ENCODE measurements around the gene NEB. TPM values are rescaled to one million over a fixed set of nuclear protein-coding genes. Genes with fewer than 3 reads are reported as not detected.

Gene NEB
- total RNA-seq, 5 donors from 2014 or later (not counting 1 experiment from before 2014, with no cell fraction given) = 0.91 to 1.4 (median 1.3) TPM

DNA sequence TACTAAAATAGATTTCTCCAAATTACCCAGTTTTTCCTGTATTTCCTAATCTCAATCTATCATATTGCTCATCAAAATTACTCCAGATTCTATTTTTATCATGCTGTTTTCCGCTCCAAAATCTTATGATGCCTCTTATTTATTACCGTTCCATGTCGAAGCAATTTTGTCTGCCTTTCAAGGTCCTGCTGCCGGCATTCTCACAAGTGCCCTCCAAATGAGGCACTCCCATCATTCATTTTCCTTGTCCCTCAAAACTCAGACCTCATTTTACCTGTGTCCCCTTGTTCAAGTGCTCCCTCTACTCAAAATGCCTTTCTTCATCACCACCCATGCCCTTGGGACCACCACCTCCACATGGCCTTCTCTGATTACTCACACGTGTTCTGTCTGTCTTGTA, 13.1 kb downstream of the NEB start:
- Histone ChIP-seq H3K4me1 (ENCODE audit: control insufficient read depth in 1 of 2, extremely low read depth in 1 of 2, insufficient read depth in 2 of 2, low read length in 2 of 2) (no peaks in the 10 kb centered on the region), H3K4me3 (ENCODE audit: control insufficient read depth in 1 of 2, extremely low read depth in 1 of 2, low read length in 1 of 2) (no peak overlapping the region), H3K36me3 (ENCODE audit: control insufficient read depth in 2 of 2, extremely low read depth in 1 of 2, insufficient read depth in 1 of 2, low read length in 1 of 2) (no peaks in the 10 kb centered on the region), H3K27me3 (replicated peaks in 1 of 2; ENCODE audit: control insufficient read depth in 2 of 2, extremely low read depth in 1 of 2, insufficient read depth in 2 of 2, low read length in 1 of 2) (no peaks in the 10 kb centered on the region), H3K9me3 (no peaks in the 10 kb centered on the region), H3K27ac (ENCODE audit: low read length) (no peak overlapping the region)
- POLR2A ChIA-PET = no interaction called here
- Mint-ChIP-seq H3K4me3 (no peak overlapping the region), H3K36me3 (peaks cover 10% of the 10 kb centered on the region), H3K9me3 (peaks cover 0 to 7% (median 3%) of the 10 kb centered on the region in 3 donors), H3K4me1 (no peaks in the 10 kb centered on the region), H3K27ac (no peak overlapping the region), H3K27me3 (peaks cover 0 to 4% of the 10 kb centered on the region in 2 donors)
- no peak for ATAC-seq (replicated peaks in 1 of 4)
- CTCF ChIA-PET = no interaction called here
- no peak for DNase-seq
- 86% methylated on average over 4 of the region's 5 CpGs for WGBS (ENCODE audit: insufficient coverage)

DNA sequence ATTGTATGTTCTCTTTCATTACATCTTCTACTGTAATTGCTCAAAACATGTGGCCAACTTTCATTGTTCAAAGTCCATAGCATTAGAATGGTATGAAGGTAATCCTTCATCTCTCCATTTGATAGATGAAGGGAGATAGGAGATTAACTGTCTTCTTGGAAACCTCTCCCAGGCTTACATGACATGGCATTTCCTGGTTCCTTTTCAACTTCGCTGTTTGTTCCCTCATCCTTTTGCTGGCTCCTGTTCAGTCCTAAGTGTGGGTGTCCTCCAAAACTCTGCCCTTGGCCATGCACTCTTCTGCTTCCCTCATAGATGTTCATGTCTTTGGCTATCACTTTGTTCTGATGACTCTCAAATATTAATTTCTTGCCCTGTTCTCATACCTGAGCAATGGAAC, 13.8 kb downstream of the NEB start:
- H3K4me1 Mint-ChIP-seq = no peaks in the 10 kb centered on the region
- ChIA-PET CTCF (no interaction called here), POLR2A (no interaction called here)
- Histone ChIP-seq H3K4me1 (ENCODE audit: control insufficient read depth in 1 of 2, extremely low read depth in 1 of 2, insufficient read depth in 2 of 2, low read length in 2 of 2) (no peaks in the 10 kb centered on the region), H3K36me3 (ENCODE audit: control insufficient read depth in 2 of 2, extremely low read depth in 1 of 2, insufficient read depth in 1 of 2, low read length in 1 of 2) (no peaks in the 10 kb centered on the region), H3K4me3 (ENCODE audit: control insufficient read depth in 1 of 2, extremely low read depth in 1 of 2, low read length in 1 of 2) (no peak overlapping the region), H3K9me3 (no peaks in the 10 kb centered on the region), H3K27me3 (replicated peaks in 1 of 2; ENCODE audit: control insufficient read depth in 2 of 2, extremely low read depth in 1 of 2, insufficient read depth in 2 of 2, low read length in 1 of 2) (no peaks in the 10 kb centered on the region), H3K27ac (ENCODE audit: low read length) (no peak overlapping the region)
- no peak overlapping the region for H3K27ac Mint-ChIP-seq
- peaks cover 0 to 4% of the 10 kb centered on the region in 2 donors for H3K27me3 Mint-ChIP-seq
- peaks cover 10% of the 10 kb centered on the region for H3K36me3 Mint-ChIP-seq
- H3K4me3 Mint-ChIP-seq = no peak overlapping the region
- H3K9me3 Mint-ChIP-seq = peaks cover 0 to 7% (median 3%) of the 10 kb centered on the region in 3 donors
- DNase-seq (no peak), ATAC-seq (replicated peaks in 1 of 4) (no peak)
- 50% methylated on average over 1 of the region's 1 CpG for WGBS (ENCODE audit: insufficient coverage)

DNA sequence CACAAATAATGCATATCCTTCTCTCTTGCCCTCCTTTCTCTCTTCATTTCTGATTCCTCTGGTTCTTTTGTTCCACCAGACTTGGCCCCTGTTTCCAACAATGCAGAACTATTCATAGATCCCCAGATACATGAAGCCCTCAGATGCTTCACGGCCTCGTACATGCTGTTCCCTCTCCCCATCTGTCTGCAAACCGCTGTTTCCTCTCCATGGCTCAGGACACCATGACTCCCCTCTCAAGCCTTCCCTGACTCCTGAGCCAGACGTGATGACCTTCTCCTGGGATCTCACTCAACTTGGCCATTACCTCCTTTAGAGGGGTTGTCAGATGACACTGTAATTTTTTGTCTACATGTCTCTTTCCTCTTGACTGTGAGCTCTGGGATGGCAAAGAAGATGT, 15.5 kb downstream of the NEB start:
- 92% methylated on average over 3 of the region's 4 CpGs for WGBS (ENCODE audit: insufficient coverage)
- Histone ChIP-seq H3K4me3 (ENCODE audit: control insufficient read depth in 1 of 2, extremely low read depth in 1 of 2, low read length in 1 of 2) (no peak overlapping the region), H3K27me3 (replicated peaks in 1 of 2; ENCODE audit: control insufficient read depth in 2 of 2, extremely low read depth in 1 of 2, insufficient read depth in 2 of 2, low read length in 1 of 2) (no peaks in the 10 kb centered on the region), H3K36me3 (ENCODE audit: control insufficient read depth in 2 of 2, extremely low read depth in 1 of 2, insufficient read depth in 1 of 2, low read length in 1 of 2) (no peaks in the 10 kb centered on the region), H3K4me1 (ENCODE audit: control insufficient read depth in 1 of 2, extremely low read depth in 1 of 2, insufficient read depth in 2 of 2, low read length in 2 of 2) (no peaks in the 10 kb centered on the region), H3K9me3 (no peaks in the 10 kb centered on the region), H3K27ac (ENCODE audit: low read length) (no peak overlapping the region)
- peaks cover 3% of the 10 kb centered on the region for H3K36me3 Mint-ChIP-seq
- DNase-seq = no peak
- ATAC-seq (replicated peaks in 1 of 4) = no peak
- POLR2A ChIA-PET = no interaction called here
- peaks cover 0 to 4% of the 10 kb centered on the region in 2 donors for H3K27me3 Mint-ChIP-seq
- no peak overlapping the region for H3K4me3 Mint-ChIP-seq
- H3K9me3 Mint-ChIP-seq = peaks cover 0 to 7% (median 3%) of the 10 kb centered on the region in 3 donors
- no peaks in the 10 kb centered on the region for H3K4me1 Mint-ChIP-seq
- no peak overlapping the region for H3K27ac Mint-ChIP-seq
- CTCF ChIA-PET = no interaction called here

DNA sequence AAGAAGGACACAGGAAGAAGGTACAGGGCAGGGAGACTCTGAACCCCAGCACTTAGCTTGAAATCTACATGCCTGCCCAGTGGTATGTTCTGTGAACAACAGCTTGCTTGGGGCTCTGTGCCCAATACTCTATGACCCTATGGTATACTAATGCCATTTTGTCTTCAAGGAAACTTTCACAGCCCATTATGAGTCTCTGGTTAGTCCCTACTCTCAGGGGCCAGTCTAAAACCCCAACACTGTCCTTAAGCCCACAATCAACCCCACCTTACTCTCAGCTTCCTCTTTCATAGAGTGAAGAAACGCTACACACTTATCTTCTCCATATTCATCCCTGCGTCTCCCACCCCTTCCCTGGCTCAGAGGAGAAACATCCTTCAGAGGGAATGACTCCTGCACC, 16.0 kb downstream of the NEB start:
- ATAC-seq (replicated peaks in 1 of 4) (no peak), DNase-seq (no peak)
- ChIA-PET POLR2A (no interaction called here), CTCF (no interaction called here)
- peaks cover 0 to 7% (median 3%) of the 10 kb centered on the region in 3 donors for H3K9me3 Mint-ChIP-seq
- no peaks in the 10 kb centered on the region for H3K4me1 ChIP-seq (ENCODE audit: control insufficient read depth in 1 of 2, extremely low read depth in 1 of 2, insufficient read depth in 2 of 2, low read length in 2 of 2)
- H3K9me3 ChIP-seq = no peaks in the 10 kb centered on the region
- H3K27me3 Mint-ChIP-seq = peaks cover 0 to 4% of the 10 kb centered on the region in 2 donors
- no peaks in the 10 kb centered on the region for H3K27me3 ChIP-seq (replicated peaks in 1 of 2; ENCODE audit: control insufficient read depth in 2 of 2, extremely low read depth in 1 of 2, insufficient read depth in 2 of 2, low read length in 1 of 2)
- no peak overlapping the region for H3K4me3 ChIP-seq (ENCODE audit: control insufficient read depth in 1 of 2, extremely low read depth in 1 of 2, low read length in 1 of 2)
- no peak overlapping the region for H3K4me3 Mint-ChIP-seq
- peaks cover 3% of the 10 kb centered on the region for H3K36me3 Mint-ChIP-seq
- no peaks in the 10 kb centered on the region for H3K36me3 ChIP-seq (ENCODE audit: control insufficient read depth in 2 of 2, extremely low read depth in 1 of 2, insufficient read depth in 1 of 2, low read length in 1 of 2)
- no peaks in the 10 kb centered on the region for H3K4me1 Mint-ChIP-seq
- H3K27ac ChIP-seq (ENCODE audit: low read length) = no peak overlapping the region
- no peak overlapping the region for H3K27ac Mint-ChIP-seq
- 83% methylated on average over 2 of the region's 2 CpGs for WGBS (ENCODE audit: insufficient coverage)

DNA sequence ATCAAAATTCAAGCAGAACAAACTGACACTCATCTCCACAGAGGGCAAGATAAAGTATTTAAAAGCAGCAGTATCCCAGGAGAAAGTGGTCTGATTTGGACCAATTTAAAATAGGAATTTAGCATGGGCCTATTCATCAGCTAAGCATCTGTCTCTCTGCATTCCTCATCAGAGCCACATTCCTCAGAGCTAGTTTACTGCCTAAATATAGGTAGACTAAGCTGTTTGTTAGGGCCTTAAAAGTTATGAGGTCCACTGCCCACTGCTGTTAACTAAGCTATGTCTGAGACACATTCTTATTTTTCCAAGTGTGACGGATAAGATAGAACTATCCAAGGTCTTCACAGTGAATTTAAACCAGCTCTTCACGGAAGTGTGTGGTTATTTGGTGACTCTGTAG, 17.6 kb downstream of the NEB start:
- no peaks in the 10 kb centered on the region for H3K9me3 ChIP-seq
- no peak for ATAC-seq (replicated peaks in 1 of 4)
- H3K4me1 ChIP-seq (ENCODE audit: control insufficient read depth in 1 of 2, extremely low read depth in 1 of 2, insufficient read depth in 2 of 2, low read length in 2 of 2) = no peaks in the 10 kb centered on the region
- DNase-seq = no peak
- H3K27me3 ChIP-seq (replicated peaks in 1 of 2; ENCODE audit: control insufficient read depth in 2 of 2, extremely low read depth in 1 of 2, insufficient read depth in 2 of 2, low read length in 1 of 2) = no peaks in the 10 kb centered on the region
- no peak overlapping the region for H3K4me3 ChIP-seq (ENCODE audit: control insufficient read depth in 1 of 2, extremely low read depth in 1 of 2, low read length in 1 of 2)
- H3K4me3 Mint-ChIP-seq = no peak overlapping the region
- no peaks in the 10 kb centered on the region for H3K36me3 ChIP-seq (ENCODE audit: control insufficient read depth in 2 of 2, extremely low read depth in 1 of 2, insufficient read depth in 1 of 2, low read length in 1 of 2)
- H3K27ac ChIP-seq (ENCODE audit: low read length) = no peak overlapping the region
- H3K27me3 Mint-ChIP-seq = peaks cover 0 to 4% of the 10 kb centered on the region in 2 donors
- POLR2A ChIA-PET = no interaction called here
- no peaks in the 10 kb centered on the region for H3K4me1 Mint-ChIP-seq
- H3K36me3 Mint-ChIP-seq = no peaks in the 10 kb centered on the region
- WGBS (ENCODE audit: insufficient coverage) = no CpG with 5 or more reads among the region's 2 CpGs
- H3K9me3 Mint-ChIP-seq = peaks cover 0 to 7% (median 3%) of the 10 kb centered on the region in 3 donors
- no peak overlapping the region for H3K27ac Mint-ChIP-seq
- CTCF ChIA-PET = no interaction called here

DNA sequence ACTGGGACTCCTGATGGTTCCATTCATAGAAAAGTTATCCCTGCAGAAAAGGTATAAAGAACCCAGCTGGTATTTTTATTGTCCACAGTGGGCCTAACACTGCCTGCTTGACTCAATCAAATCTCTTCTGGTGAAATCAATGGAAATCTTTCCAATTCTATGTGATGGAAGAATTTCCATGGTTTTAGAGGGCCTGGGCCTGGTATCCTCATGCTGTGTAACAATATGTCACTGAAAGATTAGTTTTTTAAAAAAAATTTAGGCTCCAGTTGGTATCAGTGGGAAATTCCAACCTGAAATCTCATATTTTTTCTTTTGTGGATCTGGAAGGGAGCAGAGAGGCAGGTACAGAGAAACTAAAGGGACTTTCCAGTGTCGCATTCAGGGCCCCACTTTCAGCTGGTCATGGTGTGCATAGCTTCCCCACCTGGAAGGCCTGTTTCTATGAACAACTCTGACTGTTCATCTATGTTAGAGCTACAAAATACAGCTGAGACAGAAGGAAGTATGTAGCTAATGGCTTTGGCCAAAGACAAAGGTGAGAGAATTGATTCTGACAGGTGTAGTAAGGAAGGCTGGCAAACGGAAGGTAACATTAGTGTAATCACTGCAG, 20.9 kb downstream of the NEB start:
- H3K9me3 ChIP-seq = no peaks in the 10 kb centered on the region
- no peaks in the 10 kb centered on the region for H3K36me3 Mint-ChIP-seq
- no peaks in the 10 kb centered on the region for H3K4me1 Mint-ChIP-seq
- no peak overlapping the region for H3K27ac ChIP-seq (ENCODE audit: low read length)
- no peaks in the 10 kb centered on the region for H3K4me1 ChIP-seq (ENCODE audit: control insufficient read depth in 1 of 2, extremely low read depth in 1 of 2, insufficient read depth in 2 of 2, low read length in 2 of 2)
- H3K27me3 Mint-ChIP-seq = no peaks in the 10 kb centered on the region
- H3K27ac Mint-ChIP-seq = no peak overlapping the region
- H3K9me3 Mint-ChIP-seq = no peaks in the 10 kb centered on the region
- POLR2A ChIA-PET = interaction anchor here in 1 of 2 donors (0.6 to 0.7 kb wide), 2 partner anchors 32 to 386 kb away, joined by 3 read pairs; no protein-coding TSS in a partner anchor
- no peaks in the 10 kb centered on the region for H3K27me3 ChIP-seq (replicated peaks in 1 of 2; ENCODE audit: control insufficient read depth in 2 of 2, extremely low read depth in 1 of 2, insufficient read depth in 2 of 2, low read length in 1 of 2)
- H3K4me3 Mint-ChIP-seq = no peak overlapping the region
- DNase-seq = no peak
- H3K36me3 ChIP-seq (ENCODE audit: control insufficient read depth in 2 of 2, extremely low read depth in 1 of 2, insufficient read depth in 1 of 2, low read length in 1 of 2) = no peaks in the 10 kb centered on the region
- H3K4me3 ChIP-seq (ENCODE audit: control insufficient read depth in 1 of 2, extremely low read depth in 1 of 2, low read length in 1 of 2) = no peak overlapping the region
- CTCF ChIA-PET = no interaction called here
- WGBS (ENCODE audit: insufficient coverage) = 83% methylated on average over 1 of the region's 2 CpGs
- no peak for ATAC-seq (replicated peaks in 1 of 4)

DNA sequence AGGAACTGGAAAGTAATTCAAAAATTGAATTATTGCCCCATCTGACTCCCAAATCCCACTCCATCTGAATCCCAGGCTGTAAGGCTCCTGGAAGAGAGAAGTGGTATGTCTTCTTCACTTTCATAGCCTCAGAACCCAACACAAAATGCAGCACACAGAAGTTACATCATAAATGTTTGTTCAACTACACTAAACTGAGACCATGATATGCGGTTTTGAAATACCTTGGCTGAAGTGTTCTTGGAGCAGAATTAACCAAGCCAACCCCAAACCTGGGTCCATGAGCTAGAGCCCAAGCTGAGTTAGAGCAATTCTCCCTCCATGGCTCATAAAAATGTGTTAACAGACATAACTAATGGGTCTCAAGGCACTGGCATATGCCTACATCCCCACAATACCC, 23.3 kb downstream of the NEB start:
- Histone ChIP-seq H3K9me3 (no peaks in the 10 kb centered on the region), H3K4me3 (ENCODE audit: control insufficient read depth in 1 of 2, extremely low read depth in 1 of 2, low read length in 1 of 2) (no peak overlapping the region), H3K4me1 (ENCODE audit: control insufficient read depth in 1 of 2, extremely low read depth in 1 of 2, insufficient read depth in 2 of 2, low read length in 2 of 2) (no peaks in the 10 kb centered on the region), H3K27me3 (replicated peaks in 1 of 2; ENCODE audit: control insufficient read depth in 2 of 2, extremely low read depth in 1 of 2, insufficient read depth in 2 of 2, low read length in 1 of 2) (no peaks in the 10 kb centered on the region), H3K36me3 (ENCODE audit: control insufficient read depth in 2 of 2, extremely low read depth in 1 of 2, insufficient read depth in 1 of 2, low read length in 1 of 2) (no peaks in the 10 kb centered on the region), H3K27ac (ENCODE audit: low read length) (no peak overlapping the region)
- Mint-ChIP-seq H3K4me3 (no peak overlapping the region), H3K9me3 (no peaks in the 10 kb centered on the region), H3K27me3 (peaks cover 3 to 4% of the 10 kb centered on the region in 2 donors), H3K36me3 (no peaks in the 10 kb centered on the region), H3K27ac (no peak overlapping the region), H3K4me1 (no peaks in the 10 kb centered on the region)
- ATAC-seq (replicated peaks in 1 of 4) (no peak), DNase-seq (no peak)
- ChIA-PET POLR2A (no interaction called here), CTCF (no interaction called here)
- 100% methylated on average over 1 of the region's 1 CpG for WGBS (ENCODE audit: insufficient coverage)

All from T-cell (primary cell).